Measurements from ENCODE around the gene MATN4.

MATN4 gene

DNA sequence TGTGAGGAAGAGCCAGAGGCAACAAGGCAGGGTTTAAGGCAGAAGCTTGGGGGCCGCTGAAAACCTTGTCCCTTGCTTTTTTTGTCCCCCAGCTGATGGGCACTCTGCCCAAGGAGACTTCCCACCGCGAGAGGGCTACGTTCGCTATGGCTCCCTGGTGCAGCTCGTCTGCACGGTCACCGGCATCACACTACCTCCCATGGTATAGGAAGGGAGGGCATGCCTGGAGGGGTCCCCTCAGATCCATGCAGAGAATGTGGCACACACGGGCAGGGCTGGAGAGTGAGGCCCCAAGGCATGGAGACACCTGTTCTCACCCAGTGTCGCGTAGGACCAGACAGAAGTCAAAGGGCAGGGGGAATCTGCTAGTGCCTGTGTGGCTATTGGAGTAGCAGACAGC, 5.8 kb upstream of the MATN4 start:
- no peak for DNase-seq

DNA sequence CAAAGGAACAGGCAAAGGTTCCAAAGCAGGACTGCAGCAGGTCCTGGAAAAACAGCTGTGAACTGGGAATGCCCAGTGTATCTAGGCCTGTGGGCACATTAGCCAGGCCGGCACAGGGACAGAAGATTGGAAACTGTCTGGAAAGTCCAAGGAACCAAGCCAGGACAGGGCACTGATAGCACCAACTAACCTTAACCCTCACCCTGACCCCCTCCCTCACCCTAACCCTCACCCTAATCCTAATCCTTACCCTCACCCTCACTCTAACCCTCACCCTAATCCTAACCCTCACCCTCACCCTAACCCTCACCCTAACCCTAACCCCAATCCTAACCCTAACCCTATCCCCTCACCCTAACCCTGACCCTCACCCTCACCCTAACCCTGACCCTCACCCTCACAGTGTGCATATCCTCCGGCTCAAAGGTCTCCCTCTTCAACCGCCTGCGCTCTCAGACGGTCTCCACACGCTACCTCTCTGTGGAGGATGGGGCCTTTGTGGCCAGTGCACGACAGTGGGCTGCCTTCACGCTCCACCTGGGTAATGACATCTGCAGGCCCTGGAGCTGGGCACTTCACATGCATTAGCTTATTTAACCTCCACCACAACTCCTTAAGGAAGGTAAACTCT, 5.1 kb upstream of the MATN4 start:
- no peak for DNase-seq

DNA sequence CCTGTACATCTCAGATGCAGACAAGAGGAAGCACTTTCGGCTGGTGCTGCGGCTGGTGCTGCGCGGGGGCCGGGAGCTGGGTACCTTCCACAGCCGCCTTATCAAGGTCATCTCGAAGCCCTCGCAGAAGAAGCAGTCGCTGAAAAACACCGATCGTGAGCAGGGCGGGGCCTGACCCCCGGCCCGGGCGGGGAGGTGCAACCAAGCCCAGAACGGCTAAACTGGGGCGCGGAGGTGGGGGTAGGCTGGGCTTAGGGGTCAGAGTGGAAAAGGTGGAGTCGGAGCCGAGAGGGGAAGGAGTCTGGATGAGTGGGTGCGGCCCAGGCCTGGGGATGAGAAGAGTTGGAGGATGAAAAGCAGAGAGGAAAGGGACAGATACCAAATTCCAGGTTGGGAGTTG, 4.1 kb upstream of the MATN4 start:
- no peak for DNase-seq

DNA sequence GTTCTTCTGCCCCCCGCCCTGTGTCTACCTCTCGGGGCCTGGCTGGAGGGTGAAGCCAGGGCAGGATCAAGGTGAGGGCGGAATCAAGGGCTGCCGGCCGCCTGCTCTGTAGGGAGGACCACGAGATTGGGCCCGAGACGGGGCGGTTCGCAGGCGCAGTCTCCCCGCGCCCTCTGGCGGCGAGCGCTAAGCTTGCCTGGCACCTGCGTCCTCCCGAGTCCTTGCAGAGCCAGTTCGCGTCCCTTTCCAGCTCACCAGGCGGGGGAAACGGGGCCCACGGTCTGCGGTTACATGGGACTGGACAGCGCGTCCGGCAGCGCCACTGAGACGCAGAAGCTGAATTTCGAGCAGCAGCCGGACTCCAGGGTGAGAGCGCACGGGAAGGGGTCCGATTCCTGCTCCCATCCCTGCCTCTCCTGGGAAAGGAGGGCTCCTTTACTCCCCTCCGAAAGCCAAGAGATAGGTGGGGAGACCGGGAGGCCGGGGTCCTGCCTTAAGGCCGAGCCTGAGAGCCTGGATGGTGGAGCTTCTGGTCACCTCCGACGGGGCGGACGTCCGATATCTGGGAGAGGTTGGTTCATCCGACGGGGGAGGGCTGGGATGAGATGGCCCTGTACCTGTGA, 3.6 kb upstream of the MATN4 start:
- DNase-seq = peak; percentile 50 to 65

DNA sequence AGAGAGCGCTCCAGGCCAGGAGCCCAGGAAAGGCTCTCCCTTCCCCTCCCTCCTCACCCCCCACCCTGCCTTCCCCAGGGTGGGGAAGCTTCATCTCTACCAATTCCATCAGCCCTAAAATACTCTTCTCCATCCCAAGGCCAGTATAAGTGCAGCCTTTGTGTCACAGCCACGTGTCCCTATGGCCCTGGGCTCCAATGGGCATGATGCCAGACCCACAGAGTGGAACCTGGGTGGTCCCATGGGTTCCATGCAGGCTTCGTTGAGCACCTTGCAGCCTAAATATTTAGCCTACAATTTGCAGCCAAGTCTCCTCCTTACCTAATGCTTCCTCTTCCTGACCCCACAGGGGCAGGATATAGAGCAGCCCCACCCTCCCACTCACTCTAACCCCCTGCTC, 976 bp upstream of the MATN4 start:
- DNase-seq = no peak

DNA sequence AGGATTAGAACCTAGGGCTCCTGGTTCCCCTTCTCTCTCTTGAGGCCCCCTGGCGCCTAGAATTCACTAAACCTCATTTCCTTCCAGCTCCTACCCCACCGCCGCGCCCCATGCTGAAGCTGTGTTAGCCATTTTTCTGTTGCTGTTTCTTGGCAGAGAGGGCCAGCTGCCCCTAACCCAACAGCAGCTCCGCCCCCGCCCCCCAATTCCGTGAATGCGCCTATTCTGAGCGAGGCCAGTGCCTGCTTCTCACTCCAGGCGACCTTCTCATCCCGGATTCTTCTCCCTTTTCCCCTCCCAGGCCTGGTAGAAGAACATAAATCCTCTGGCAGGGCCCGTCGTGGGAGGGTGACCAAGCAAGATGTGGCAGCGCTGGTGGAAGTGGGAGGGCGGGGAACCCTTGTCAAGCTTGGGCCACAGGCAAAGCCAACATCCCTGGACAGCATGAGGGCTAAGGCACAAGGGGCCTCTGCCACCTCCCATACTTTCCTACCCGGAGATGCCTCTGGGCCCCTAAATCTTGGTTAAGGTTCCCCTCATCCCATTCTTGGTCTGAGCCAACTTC, 941 bp downstream of the MATN4 start:
- no peak for DNase-seq

DNA sequence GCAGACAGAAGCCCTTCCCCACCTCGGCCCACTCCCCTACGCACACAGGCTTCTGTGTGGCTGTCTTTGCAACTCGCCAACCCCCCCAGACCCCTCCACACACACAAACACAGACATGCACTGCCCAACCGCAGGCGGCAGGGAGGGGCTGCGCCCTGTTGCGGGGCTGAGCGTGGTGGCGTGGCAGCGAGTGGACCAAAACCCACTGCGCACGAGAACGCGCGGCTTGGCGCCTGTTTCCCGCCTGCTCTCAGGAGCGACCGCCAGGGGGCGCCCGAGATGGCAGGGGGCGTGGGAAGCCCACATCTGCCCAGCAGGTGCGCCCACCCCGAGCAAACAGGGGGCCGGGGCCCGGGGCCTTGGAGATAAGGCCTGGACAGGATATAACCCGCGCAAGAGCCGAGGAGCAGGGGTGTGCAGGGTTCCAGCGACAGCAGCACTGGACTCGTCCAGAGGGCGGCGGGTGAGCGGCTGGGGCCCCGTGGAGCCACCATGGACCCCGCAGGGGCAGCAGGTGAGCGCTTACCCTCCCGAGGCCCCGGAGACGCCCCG, 1.6 kb downstream of the MATN4 start, which contains the start of gene RBPJL:
Gene RBPJL (plus strand): TSS at position 410 of the 552 bp plus-strand sequence. CDS start 83 bp downstream, at position 493.
- no peak for DNase-seq

DNA sequence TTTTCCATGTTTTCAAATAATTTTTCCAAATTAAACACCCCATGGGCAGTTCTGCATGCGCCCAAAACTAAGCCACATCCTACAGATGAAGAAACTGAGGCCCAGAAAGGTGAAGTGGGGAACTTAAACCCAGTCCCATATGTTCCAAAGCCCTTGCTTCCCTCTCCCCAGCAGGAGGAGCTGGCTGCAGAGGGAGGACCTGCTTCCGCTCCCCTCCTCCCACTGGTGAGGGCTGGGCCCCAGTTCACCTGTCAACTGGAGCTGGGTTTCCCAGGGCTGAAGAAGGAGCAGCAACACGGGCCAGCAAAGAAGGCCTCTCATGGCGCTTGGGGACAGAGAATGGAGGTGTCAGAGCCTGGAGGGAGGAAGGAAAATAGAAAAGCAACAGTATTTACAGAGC, 2.8 kb downstream of the MATN4 start:
- DNase-seq = no peak

DNA sequence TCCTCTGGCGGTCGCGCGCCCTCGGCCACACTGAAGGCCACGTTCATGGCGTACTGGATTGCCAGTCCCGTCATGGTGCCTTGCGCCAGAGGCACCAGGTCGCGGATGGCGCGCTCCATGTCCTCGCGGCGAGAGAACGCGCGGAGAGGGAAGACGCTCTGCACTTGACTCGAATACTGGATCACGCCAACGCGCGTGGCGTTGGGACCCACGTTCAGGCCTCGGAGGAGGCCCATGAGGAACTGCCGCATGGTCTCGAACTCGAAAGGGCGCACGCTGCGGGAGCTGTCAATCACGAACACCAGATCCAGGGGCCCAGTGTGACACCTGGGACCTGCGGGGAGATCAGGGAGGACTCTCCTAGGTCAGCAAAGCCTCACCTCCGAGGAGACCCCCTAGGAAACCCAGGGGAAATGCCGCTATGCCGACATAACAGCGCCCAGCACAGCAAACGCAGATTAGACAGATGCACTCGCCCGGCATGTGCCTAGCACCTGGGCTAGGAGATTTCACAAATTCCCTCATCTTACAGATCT, 3.6 kb downstream of the MATN4 start:
- DNase-seq = no peak

DNA sequence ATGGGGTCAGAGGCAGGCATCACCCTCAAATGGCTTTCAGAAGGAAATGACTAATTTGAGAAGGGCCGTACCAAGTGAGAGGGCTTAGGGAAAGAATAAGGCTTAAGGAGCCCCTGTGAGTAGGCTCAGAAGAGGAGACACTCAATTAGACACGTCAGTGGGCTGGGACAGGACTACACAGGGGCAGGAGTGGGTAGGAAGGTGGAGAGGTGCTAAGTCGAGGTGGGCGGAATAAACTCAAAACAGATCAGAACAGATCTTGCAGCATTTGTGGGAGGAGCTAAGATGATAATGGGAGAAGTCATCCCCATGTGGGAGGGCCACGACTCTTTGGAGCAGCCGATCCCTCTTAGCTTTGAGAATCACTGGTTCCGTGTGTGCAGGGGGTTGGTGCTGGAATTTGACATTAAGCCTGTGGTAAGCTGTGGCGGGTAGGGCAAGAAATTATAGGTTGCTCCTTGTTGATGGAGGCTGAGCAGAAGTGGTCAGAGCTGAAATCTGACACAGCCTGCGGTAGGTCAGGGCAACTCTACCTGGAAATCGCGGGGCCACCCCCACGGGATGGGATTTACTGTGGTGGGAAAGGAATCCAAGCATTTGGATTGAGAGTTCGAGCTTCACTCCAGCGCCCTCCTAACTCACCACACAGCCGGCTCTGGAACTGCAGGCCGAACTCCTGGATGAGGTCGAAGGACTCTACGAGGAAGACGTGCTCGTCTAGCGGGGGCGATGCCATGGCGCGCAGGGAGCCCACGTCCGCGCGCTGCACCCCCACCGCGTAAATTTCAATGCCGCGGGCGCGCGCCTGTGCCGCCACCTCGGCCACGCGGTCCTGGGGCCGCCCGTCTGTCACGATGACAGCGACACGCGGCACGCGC, 4.3 kb downstream of the MATN4 start:
- DNase-seq = no peak

DNA sequence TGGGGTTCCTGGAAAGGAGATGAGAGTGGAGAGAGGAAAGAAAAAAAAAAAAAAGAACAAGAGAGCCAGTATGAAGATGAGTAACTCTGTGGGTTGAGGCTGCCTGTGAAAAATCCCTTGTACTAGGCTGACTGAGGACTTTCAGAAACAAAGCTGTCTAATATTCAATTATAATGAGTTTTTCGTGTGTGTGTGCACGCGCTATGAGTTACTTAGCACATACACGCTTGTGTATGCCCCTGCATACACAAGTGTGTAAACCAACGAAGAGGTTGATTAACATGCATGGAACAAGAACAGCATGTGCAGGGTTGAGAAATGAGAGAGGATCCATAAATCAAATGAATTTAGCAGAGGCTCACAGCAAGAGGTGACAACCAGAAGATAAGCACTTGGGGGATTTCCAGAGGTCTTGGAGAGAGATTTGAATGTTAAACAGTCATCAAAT, 6.3 kb downstream of the MATN4 start:
- DNase-seq = no peak

DNA sequence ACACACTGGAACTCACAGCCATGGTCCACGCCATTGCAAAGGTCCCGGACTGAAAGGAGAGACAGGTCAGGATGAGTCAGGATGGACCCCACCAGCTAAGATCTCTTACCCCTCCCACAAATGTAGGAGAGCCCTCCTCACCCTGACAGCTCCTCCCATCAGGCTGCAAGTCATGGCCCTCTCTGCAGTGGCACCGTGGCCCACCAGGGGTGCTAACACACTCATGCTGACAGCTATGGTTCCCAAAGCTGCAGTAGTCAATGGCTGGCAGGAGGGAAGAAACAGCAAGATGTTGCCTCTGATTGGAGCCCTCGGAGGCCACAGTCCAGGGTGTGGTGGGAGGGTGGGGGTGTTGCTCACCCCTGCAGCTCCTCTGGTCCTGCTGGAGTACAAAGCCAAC, 7.1 kb downstream of the MATN4 start:
- DNase-seq = peak; percentile 18 to 38

DNA sequence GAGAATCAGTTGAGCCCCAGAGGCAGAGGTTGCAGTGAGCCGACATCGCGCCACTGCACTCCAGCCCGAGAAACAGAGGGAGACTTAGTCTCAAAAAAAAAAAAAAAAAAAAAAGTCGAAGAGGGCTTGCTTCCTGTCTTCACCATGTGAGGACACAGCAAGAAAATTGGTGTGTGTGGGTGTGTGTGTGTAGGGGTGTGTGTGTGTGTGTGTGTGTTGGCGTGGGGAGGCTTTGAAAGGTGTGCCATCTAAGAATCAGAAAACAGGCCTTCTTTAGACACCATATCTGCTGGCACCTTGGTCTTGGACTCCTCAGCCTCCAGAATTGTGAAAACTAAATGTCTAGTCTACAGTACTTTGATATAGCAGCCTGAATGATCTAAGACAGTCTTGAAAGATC, 8.3 kb downstream of the MATN4 start:
- no peak for DNase-seq

DNA sequence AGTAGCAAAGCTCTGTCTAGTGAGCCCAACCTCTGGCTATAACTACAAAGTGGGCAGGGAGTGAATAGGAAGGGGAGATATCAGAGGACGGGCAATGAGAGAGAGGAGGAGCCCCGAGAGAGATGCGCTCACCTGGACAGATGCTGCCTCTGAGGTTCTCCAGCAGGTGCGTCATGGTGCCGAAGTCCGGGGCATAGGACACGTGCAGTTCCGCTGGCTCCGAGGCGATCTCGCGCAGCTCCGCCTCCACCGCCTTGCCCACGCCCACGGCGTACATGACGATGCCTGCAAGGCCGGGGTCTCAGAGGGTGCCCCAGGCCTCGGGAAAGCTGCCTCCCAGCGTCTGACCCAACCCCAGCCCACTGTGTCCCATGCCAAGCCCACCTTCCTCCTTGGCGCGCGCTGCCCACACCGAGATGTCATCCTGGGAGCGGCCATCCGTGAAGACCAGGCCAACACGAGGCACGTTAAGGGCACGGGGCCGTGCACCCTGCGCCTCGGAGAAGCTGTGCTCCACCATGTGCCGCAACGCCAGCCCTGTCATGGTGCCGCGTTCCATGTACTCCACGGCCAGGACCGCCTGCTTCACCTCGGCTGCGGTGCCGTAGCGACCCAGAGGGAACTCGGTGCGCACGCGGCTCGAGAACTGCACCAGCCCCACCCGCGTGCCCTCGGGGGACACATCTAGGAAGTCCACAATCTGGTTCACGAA, 10.2 kb downstream of the MATN4 start:
- DNase-seq = no peak

DNA sequence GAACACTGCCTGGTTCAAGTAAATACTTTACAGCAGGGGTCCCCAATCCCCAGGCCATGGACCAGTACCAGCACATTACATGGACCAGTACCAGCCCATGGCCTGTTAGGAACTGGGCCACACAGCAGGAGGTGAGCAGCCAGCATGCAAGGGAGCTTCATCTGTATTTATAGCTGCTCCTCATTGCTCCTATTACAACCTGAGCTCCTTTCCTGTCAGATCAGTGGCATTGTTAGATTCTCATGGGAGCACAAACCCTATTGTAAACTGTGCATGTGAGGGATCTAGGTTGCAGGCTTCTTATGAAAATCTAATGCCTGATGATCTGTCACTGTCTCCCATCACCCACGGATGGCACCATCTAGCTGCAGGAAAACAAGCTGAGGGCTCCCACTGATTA, 13.4 kb downstream of the MATN4 start:
- no peak for DNase-seq

DNA sequence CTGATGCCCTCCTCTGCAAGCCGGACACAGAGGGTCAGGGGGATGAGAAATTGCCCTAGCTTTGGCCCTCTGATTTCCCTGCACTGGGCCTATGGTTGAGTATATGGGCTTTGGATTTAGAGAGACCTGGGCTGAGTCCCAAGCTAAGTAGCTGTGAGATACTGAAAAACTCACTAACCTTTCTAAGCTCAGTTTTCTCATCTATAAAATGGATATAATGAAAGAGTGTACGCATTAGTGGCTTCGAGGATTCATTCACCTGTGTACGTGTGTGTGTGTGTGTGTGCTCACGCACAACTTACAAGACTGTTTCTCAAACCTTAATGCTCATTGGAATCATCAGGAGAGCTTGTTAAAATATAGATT, 14.1 kb downstream of the MATN4 start:
- no peak for DNase-seq

DNA sequence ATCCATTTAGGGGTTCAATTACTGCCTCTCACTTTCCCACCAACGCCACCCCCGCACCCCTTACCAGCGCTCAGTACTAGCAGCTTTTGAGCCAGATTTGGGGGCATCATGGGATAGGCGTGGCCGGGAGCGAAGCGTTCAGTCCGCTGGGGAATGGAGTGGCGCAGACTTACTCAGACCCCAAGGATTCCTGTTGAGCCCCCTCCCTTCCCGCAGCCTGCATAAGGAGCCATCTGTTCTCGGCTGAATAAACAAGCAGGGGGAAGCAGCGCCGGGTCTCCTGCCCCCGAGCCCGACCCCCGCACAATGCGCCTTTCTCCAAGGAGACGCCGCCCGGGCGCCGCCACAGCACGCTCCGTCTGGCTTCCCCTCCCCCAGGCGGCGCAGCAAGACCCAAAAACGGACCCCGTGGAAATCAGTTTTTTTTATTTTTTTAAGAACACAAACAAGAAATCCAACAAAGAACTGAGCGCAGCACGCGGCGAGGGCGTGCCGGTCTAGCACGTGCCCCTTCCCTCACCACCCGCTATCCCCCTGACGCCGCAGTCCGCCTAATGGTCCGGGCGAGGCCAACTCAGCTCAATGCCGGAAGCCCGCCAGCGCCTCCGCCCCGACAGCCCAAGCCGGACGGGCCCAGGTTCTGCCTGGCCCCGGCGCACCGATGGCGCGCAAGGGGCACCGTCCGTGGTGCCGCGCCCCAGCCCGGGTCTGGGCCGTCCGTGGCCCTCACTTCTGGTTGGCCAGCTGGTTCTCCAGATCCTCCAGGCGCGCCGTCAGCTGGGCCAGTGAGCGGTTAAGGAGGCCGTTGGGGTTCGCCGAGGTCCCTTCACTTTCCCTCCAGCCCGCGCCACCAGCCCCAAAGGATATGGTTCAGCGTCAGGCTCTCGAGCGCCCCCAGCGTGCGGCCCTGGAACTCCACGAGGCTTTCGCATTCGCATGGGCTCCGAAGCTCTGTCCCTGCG, 14.8 kb downstream of the MATN4 start:
- DNase-seq = peak; percentile 81 to 83

DNA sequence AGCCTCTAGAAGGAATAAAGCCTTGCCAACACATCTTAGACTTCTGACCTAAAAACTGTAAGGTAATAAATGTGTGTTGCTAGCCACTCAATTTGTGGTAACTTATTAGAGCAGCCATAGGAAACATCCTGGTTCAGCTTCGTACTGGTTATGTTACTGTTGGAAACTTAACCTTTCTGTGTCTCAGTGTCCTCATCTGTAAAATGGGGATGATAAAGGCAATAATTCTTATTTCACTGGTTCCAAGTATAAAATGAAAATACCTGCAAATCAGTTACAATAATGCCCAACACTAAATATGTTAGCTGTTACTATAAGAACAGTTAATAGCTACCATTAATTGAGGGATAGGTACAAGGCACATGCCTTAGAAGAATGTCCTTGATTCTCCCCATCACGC, 15.8 kb downstream of the MATN4 start:
- no peak for DNase-seq

DNA sequence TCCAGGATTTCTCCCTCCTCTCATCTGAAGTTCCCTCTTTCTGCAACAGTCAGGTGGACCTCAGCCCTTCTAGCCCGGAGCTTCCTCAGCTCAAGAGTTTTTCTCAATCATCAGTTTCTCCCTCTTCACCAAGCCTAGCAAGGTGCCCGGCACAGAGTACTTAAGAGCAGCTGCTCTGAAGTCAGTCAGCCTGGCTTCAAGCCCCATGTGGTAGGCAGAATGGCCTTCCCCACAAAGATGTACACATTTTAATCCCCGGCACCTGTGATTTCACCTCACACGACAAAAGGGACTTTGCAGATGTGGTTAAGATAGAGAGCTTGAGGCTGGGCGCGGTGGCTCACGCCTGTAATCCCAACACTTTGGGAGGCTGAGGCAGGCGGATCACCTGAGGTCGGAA, 16.6 kb downstream of the MATN4 start:
- no peak for DNase-seq

DNA sequence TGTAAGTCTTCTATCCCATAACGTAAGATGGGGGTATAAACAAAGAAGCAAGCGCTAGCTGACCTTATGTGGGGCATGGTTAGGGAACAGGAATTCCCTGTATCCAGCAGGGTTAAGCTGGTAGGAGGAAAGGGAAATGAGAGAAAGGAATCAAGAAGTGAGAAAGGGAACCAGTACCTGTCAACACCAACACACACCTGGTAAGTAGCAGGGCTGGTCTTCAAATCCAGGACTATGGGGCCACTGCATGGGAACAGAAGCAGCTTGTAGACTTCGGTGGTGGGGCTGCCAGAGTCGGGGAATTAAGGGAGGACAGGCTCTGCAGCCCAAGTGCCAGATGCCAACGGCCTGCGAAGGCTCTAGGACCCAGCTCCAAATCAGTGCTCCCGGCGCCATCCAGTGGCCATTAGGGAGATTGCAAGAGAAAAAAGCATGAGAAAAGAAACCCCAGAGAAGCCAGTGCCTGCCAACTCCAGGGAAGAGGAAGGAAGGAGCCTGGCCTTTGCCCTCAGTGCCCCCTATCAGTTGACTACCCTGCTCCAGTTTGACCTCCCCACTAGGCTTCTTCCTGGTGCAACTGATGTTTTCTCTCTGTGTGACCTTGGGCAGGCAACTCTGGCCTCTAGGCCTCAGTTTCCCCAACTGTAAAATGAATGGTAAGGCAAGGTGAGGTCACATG, 17.3 kb downstream of the MATN4 start:
- DNase-seq = peak; percentile 81 to 91

Measured in inflammatory macrophage (primary cell).